GM12891 (cell line): ENCODE results near the gene EHBP1.

ENCODE experiments used
- DNase-seq: peaks from one replicate; pipeline ENCODE4 v3.0.0; 2011; ENCODE audit warnings: low spot score; ENCODE audit not compliant: insufficient read length
- FAIRE-seq: peaks from 2 replicates; lab custom pipeline; 2011; peaks lifted over from hg19 to GRCh38; lab: Jason Lieb, UNC
- PAX5 ChIP-seq: IDR thresholded peaks from 2 replicates; pipeline ENCODE4 v1.6.1; 2011; ENCODE audit warnings: low read length, moderate library complexity, mild to moderate bottlenecking; ENCODE audit not compliant: insufficient read depth, severe bottlenecking
- POLR2A ChIP-seq: IDR thresholded peaks from 2 replicates; pipeline ENCODE4 v1.6.1; 2011; ENCODE audit warnings: low read depth, low read length, control low read depth
- POLR2AphosphoS5 ChIP-seq: IDR thresholded peaks from 2 replicates; pipeline ENCODE4 v1.6.1; 2011; ENCODE audit warnings: low read depth, low read length, control low read depth
- POU2F2 ChIP-seq: IDR thresholded peaks from 2 replicates; pipeline ENCODE4 v1.6.1; 2011; ENCODE audit warnings: low read depth, mild to moderate bottlenecking, control low read depth, low read length, moderate library complexity
- SPI1 ChIP-seq: IDR thresholded peaks from 2 replicates; pipeline ENCODE4 v1.6.1; 2011; ENCODE audit warnings: low read depth, low read length, control low read depth
- TAF1 ChIP-seq: IDR thresholded peaks from 2 replicates; pipeline ENCODE4 v1.6.1; 2011; ENCODE audit warnings: low read depth, low read length, control low read depth

The EHBP1 gene

DNA sequence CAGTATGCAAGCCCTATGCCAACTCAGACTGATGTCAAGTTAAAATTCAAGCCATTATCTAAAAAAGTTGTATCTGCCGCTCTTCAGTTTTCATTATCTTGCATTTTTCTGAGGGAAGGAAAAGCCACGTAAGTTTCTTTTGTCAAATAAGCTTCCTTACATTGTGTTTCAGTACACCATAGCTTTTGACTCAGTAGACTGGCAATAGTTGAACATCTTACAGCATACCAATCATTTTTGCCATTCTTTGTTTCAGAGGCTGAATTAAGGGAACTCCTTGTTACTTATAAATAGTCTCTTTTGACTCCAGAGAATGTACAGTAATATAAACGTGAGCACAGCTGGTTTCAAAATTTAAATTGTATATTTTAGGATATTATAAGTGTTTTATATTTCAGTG is 120.6 kb downstream of the EHBP1 start:
- TF ChIP-seq POLR2A = no peak
- TF ChIP-seq TAF1 = no peak
- TF ChIP-seq POLR2AphosphoS5 = no peak
- no peak for TF ChIP-seq POU2F2
- TF ChIP-seq SPI1 = no peak
- TF ChIP-seq PAX5 = no peak
- DNase-seq (no peak), FAIRE-seq (no peak)

DNA sequence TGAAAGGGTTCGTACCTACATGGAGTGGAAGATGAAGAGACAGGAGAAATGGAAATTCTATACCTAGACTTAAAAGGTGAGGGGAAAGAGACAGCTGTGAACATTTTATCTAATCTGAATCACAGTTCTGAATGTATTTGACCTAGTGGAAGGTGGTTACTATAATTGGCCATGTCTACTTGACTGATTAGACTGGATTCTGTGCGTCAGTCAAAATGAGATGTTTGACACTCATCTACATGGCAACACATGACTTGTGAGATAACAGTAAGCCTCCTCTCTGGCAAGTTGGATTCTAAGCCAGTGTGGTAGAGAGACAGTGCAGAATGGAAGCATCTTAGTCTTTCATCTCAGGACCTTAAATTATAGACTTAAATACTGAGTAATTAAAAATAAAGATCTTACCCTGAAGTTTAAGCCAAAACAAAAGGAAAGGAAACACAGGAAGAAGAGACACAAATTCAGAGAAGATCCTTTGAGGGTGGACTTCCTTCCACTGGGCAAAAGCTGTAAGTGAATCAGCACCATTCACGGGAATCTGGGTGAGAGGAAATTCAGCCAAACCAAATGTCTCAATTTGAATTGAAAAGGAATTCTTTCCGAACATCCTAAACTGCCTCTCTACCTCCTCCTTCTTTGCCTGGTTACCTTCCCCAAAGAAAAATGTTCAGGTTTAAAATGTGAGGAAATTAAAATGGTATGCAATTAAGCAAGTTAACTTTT is 121.6 kb downstream of the EHBP1 start:
- FAIRE-seq (no peak), DNase-seq (no peak)
- TF ChIP-seq PAX5 = no peak
- no peak for TF ChIP-seq SPI1
- no peak for TF ChIP-seq POU2F2
- TF ChIP-seq POLR2AphosphoS5 = no peak
- no peak for TF ChIP-seq POLR2A
- no peak for TF ChIP-seq TAF1

DNA sequence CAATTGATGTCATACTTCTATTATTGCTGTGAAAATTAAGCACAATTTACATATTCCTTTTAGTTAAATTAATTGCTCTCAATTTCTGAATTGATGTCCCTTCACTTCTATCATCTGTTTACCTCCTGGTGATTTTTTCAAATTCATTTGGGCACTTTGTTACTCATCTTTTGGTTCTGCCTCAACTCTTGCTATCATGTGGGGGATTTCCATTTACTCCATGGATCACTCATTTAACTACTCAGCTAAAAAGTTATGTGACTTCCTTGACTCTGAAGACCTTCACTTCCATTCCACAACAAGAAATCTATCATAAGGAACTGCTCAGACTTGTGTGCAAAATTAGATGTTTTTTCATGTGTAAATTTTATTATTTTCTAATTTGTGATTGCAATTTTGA is 126.2 kb downstream of the EHBP1 start:
- no peak for DNase-seq
- no peak for TF ChIP-seq SPI1
- no peak for TF ChIP-seq PAX5
- TF ChIP-seq POU2F2 = no peak
- no peak for TF ChIP-seq TAF1
- no peak for TF ChIP-seq POLR2A
- TF ChIP-seq POLR2AphosphoS5 = no peak
- no peak for FAIRE-seq

DNA sequence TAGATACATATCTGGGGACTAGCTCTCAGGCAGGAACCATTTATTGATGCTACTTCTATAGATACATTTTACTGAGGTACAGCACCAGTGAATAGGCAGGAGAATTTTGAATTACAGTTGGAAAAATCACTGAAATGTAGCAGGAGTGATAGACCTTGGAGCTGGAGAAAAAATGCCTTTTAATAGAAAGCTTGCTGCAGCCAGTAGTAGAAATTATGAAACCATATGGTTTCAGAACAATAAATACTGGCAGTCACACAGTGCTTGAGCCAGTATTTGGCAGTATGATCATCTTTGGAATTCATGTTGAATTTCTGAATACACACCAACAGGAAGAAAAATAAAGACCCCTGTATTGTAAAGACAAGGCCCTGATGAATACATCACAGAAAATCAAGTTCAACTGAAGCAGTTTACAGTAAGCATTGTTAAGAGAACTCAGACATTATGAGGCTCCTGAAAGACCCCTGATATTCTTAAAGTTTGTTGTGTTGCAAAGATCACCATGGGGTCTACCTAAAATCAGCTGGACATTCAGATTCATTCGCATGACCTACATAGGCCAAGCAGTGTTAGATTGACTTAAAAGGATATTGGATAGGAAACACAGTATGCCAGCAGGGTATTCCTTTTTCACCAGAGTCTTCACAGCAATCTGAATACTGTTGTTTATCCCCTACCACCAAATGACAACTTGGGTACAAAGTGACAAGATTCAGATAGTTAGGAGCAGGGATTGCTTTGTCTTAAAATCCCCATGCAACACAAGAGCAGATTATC is 139.0 kb downstream of the EHBP1 start:
- DNase-seq (no peak), FAIRE-seq (no peak)
- TF ChIP-seq POU2F2 (no peak), TAF1 (no peak), PAX5 (no peak), SPI1 (no peak), POLR2AphosphoS5 (no peak), POLR2A (no peak)

DNA sequence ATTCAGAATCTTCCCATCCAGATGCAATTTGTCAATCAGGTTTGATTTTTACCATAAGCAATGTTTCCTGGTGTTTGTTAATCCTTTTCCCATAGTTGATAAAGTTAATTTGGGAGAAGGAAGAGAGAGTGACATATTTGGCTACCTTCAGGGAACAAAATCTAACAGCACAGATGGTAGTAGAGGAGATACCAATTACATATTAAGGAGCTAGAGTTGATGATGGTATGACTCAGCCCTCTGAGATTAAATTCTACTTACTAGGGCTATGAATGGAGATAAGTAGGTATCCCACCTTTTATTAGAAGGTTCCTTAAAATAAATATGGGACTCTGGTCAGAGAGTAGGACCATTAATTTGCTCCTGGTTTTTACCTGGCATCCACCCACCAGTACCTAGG is 139.7 kb downstream of the EHBP1 start:
- FAIRE-seq (no peak), DNase-seq (no peak)
- TF ChIP-seq POLR2A (no peak), TAF1 (no peak), POU2F2 (no peak)

DNA sequence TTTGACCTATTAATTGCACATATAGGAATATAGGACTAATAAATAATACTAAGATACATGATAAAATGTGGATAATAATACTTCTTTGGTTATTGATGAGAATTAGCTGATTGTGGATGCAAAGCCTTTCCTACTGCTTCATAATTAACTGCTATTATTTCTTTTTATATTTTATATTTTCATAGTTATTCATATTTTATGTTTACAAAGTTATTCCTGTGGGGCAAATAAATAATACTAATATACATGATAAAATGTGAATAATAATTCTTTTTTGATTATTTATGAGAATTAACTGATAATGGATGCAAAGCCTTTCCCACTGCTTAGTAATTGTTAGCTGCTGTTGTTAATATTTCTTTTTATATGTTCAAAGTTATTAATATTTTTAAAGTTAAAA is 146.7 kb downstream of the EHBP1 start:
- FAIRE-seq (no peak), DNase-seq (no peak)
- TF ChIP-seq TAF1 (no peak), POLR2A (no peak), POLR2AphosphoS5 (no peak)

DNA sequence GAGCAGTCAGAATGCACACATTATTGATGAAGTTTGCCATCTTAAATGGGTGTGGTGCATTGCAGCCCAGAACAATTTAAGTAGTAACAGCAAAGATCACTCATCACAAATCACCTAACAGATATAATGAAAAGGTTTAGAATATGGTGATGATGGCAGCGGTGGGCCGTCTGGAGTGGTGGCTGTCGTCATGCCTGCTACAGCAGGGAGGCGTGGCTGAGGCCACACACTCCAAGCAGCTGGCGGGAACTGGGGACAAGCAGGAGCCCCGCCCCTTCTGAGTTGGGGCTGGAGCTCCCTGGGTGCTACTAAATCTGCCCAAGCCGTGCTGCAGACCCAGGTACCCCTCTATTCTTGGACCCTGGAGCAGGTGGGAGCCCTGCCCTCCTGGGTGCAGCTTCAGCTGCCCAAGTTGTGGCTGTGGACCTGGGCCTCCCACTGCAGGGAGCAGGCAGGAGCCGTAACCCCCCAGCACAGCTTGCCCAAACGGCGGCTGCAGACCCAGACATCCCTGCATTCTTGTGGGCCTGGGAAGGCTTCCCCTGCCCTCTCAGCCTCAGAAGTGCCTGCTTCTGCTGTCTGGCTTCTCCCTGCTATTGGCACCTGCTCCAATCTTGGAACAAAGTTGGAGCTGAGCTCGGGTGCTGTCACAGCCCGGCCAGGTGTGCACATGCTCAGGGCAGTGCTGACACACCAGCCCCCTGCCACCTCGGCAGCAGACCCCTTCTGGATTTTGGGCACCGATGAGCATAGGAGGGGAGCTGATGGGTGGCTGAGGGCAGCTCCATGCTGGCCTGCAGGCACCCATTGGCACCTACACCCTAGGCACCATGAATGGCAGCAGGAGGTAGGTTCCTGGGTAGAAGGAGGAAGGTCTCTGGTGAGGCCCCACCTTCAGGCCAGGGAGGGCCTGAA is 149.3 kb downstream of the EHBP1 start:
- FAIRE-seq (no peak), DNase-seq (no peak)
- TF ChIP-seq POU2F2 = no peak
- TF ChIP-seq POLR2A = no peak
- TF ChIP-seq SPI1 = no peak
- no peak for TF ChIP-seq POLR2AphosphoS5
- no peak for TF ChIP-seq PAX5
- no peak for TF ChIP-seq TAF1

DNA sequence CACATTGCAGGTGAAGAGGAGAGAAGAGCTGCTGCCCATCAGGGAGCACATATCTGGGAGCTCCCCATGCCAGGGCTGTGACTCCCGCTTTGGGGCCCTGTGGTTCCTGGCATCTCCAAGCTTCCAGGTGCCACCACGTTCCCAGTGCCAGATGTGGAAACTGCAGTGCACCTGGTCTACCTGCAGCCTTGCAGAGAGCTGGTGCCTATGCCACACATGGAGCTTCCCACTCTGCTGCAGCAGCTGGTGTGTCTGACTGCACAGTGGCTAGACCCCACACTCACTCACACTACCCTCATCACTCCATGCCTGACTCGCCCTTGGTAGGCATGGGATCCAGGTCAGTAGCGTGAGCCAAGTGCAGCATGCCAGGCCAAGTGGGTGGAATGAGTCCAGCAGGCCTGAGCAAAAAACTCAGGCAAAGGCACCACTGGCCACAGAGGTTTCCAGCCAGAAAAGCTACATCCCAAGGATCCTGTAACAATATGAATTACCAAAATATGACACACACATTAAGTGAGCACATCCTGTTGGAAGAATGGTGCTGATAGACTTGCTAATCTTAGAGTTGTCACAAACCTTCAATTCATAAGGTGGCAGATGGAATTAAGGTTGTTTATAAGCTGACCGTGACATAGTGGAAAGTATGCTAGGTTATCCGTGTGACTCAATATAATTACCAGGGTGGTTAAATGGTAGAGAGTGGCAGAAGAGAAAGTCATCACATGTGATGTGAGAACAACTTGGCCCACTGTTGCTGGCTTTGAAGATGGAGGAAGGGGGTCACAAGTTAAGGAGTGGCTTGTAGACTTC is 150.9 kb downstream of the EHBP1 start:
- no peak for FAIRE-seq
- DNase-seq = no peak
- TF ChIP-seq POU2F2 (no peak), SPI1 (no peak), POLR2A (no peak), POLR2AphosphoS5 (no peak), PAX5 (no peak), TAF1 (no peak)

DNA sequence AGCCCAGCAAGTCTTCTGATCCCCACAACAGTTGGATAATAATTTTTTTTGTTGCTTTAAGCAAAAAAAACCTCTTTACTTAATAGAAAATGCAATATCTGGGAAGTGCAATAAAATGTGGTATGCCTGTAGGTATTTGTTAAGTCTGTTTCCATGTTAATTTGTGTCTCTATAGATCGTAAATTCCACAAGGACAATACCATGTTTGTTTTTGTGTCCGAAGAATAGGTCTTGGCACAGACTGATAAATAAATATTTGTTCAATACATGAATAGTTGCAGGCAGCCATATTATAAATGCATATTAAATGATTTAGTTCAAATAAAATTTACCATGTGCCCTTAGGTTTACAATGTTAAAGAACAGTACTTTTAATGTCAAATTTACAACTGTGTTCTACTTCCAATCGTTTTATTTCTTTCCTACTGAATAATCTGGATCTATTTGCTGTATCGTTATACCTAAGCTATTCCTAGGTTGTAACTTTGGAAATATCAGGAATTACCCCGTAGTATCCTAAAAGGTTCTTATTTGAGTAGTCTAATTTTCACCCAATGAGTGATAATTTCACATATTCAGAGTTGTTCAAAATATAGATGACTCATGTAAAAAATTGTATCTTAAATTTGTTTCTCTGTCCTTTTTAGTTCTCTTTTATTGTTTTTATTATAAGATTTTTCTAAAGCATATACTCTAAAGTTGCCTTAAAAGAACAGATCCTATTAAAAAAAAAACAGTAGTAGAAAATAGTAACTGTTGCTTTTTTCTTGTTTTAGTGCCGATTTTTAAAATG is 151.8 kb downstream of the EHBP1 start:
- DNase-seq = no peak
- TF ChIP-seq PAX5 = no peak
- TF ChIP-seq SPI1 = no peak
- TF ChIP-seq POU2F2 = no peak
- no peak for TF ChIP-seq POLR2A
- no peak for TF ChIP-seq POLR2AphosphoS5
- TF ChIP-seq TAF1 = no peak
- FAIRE-seq = no peak
